DLD1 (cell line): ENCODE data around the gene KIAA1755.

Experiments used
- in situ Hi-C: cut with HindIII; loops from 2 replicates; pipeline ENCODE4 v1.10.0; 2017; ENCODE audit warnings: low sequenced_read_pairs

KIAA1755 gene

DNA sequence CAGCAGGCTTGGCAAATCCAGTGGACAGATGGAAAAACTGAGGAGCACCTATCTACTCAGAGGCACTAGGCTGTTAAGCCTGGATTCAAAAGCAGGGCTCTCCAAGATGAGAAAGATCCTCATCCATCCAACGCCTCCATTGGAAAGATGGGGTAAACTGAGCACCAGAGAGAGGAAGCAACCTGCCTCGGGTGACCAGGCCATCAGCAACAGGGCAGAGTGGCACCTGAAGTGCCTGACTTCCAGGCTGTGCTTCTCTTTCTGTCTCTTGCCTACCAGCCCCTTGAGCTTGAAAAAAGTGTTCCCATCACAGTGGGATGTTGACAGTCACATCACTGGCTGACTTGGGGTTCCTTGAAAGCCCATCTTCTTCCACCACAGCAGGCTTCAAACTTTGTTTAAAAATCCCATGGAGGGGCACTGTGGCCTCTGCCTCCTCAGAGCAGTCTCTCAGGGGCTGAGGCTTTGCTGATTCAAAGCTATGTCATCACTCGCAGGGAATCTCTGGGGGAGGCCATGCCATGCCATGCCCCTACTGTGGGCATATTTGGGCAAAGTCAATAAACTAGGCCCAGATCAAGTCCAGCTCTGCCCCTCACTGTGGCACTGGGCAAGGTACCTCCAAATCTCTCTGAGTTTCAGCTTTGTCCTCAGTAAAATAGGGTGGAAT lies 50.7 kb downstream of the KIAA1755 start:
- in situ Hi-C loops, result no loop called here

DNA sequence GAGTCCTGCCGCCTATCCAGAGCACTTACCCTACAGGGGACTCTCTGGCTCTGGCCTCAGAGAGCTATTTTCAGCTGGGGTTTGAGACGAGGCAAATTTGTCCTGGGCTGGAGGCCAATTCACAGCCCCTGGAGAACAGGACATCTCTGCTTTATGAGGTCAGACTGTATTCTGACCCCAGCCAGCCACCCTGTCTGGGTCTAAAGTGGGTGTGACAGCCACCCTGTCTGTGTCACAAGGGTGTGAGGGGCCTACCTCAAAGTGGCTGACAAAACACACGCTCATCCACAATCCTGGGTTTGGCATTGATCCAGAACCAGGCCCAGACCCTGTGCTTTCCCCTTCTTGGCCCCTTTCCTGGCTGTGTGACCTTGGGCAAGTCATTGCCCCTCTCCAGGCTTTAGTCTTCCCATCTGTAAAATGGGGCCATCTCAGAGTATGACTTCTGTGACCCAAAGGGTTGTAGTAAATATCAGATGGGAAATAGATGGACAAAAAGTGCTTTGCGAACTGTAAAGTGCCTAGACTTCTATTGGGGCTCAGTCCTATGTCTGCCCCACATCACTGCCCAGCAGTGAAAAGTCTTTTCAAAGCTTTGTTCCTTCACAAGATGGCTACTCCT lies 51.4 kb downstream of the KIAA1755 start:
- in situ Hi-C loops, result no loop called here

DNA sequence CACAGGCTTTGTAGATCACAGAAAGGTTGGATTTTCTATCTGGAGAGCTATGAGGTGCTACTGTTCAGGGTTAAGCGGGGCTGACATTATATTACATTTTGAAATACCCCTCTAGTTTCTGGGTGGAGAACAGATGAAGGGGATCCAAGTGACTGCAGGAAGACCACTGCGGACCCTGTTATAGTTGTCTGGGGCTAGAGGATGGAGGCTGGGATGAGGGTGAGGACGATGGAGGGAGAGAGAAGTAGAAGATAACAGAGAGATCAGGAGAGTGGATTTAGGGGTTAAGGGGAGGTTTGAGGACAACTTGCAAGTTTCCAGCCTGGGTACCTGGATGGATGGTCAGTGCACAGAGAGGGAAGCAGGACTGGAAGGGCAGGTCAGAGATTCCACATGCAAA lies 52.0 kb downstream of the KIAA1755 start:
- in situ Hi-C loops, result no loop called here

DNA sequence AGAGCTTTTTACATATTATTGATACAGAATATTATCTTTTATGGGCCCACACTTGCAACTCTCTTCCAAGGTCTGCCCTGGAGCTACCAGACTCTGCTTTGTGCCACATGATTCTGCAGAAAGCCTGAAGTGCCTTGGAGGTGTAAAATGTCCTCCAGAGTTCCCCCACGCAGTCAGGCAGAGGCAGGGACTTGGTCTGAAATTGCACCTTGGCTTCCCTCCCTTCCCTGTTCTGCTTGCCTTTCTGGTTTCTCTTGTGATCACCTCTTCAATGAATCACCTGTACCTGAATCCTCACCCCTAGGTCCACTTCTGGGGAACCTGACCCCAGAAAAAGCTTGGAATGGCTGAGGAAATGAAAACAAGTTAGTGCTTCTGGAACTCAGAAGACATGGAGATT lies 52.4 kb downstream of the KIAA1755 start:
- in situ Hi-C loops, result no loop called here

DNA sequence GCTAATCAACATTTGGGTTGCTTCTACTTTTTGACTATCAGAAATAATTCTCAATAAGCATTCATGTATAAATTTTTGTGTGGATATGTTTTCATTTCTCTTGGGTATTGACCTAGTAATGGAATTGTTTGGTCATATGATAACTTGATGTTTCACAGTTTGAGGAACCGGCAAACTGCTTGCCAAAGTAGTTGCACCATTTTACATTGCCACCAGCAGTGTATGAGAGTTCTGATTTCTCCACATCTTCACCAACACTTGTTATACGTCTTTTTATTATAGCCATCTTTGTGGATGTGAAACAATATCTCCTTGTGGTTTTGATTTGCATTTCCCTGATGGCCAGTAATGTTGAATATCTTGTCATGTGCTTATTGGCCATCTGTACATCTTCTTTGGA lies 52.9 kb downstream of the KIAA1755 start:
- in situ Hi-C loops, result no loop called here

DNA sequence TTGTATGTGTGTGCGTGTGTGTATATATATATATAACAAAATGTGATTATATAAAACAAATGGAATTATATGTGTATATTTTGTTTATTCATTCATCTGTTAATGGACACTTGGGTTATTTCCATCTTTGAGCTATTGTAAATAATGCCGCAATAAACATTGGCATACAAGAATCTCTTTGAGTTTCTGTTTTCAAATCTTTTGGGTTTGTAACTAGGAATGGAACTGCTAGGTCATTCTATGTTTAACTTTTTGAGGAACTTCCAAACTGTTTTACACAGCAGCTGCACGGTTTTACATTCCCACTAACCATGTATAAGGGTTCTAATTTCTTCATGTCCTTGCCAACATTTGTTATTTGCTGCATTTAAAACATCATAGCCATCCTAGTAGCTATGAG lies 55.5 kb downstream of the KIAA1755 start:
- in situ Hi-C loops, result no loop called here

DNA sequence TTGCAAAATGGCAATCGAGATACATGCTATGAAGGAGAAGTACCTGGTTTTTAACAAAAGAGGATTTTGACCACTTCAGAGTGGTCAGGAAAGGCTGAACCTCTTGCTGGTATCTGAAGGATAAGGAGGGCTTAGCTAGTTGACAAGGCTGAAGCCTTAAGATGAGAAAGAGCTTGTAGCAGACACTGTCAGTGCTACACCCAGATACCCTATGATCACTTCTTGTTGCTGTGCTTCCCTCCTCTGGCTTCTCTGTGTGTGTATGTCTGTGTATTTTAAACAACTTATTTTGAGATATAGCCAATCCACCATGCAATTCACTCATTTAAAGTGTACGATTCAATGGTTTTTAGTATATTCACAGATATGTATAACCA lies 56.6 kb downstream of the KIAA1755 start:
- in situ Hi-C loops, result no loop called here

DNA sequence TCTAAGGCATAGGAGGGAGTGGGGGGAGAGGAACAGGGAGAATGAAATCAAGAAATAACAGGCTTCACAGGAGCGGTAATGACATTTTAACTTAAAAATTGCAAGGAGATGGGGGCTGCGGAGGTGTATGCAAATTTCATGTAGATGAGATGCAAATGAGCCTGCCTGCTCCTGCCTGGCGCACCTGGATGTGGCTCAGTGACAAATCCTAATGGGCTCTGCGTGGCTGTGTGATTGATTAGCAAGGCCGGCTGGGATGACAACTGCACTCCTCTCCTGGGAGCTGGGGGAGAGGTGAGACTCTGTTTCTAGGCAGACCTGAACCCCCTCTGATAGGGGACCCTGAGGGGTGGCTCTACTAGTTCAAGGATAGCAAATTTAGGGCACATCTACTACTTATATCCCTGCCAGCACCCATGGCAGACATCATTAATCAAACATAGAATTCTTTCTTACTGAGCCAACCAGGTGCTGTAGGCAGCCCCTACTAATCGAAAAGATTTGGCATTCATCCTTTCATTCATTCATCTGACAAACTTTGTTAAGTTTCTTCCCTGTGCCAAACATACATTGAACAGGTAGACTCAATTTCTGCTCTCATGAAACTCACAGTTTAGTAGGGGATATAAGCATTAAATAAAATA lies 57.1 kb downstream of the KIAA1755 start:
- in situ Hi-C loops, result no loop called here

DNA sequence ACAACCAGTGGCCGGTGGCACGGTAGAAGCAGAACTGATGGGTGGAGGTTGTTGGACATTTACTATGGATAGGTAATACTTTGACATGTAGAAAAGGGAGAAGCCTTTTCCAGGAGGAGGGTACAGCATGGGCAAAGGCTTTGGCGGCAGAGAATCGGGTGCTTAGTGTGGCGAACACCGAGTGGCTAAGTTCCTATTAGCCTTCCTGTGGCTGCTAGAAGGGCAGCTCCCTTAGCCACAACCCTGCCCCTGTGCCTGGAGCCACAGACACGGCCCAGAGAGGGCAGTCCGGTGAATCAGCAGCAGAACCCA lies 57.6 kb downstream of the KIAA1755 start:
- in situ Hi-C loops, result no loop called here

DNA sequence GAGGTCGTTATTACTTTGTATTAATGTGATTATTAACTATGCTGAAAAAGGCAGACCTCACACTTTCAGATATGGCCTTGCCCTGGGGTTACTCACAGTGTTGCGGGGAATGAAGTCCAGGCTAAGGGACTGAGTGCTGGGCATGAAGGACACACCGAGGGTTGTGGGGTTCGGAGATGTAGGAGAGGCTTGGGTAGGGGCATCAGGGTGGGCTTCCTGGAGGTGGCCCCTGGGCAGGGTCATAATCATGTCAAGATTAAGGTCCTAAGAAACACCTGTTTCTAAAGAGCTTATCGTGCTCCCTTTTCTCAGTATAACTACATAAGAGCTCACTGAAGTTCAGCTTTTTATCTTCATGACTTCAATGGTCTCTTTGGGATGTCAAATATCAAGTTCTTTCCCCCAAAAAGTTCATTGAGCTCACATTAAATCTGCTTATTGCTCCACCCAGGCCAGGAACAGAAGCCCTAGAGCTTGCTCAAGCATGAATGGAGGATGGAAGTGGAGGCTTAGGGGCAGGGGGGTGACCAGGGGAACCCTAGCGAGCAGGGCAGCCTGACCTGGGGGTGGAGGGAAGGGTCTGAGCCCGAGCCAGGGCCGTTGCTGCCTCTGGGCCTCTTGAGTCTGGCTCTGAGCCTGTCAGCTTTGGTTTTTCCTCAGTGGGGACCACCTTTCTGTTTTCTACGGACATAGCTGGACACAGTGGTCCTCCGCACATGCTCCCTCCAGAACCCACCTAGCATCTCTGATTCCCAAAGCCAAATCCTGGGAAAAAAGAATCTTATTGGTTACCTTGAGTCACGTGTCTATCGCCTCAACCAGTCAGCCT lies 58.2 kb downstream of the KIAA1755 start:
- in situ Hi-C loops, result no loop called here

DNA sequence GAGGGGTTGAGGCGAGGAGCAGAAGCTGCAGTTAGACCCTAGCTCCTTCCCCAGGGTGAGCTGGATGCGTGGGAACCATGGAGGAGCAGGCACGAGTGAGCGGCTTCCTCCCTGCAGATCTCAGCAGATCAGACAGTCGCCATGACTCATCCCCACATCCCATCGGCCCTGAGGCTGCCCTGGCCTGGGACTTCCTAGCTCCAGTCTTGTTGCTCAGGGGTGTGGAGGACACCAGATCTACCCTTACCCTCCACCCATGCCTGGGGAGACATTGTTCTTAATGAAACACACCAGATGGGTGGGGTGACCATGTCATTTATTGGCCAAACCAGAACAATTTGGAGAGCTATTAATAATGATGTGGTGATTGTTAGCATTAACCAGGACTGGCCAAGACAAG lies 59.2 kb downstream of the KIAA1755 start:
- in situ Hi-C loops, result no loop called here

DNA sequence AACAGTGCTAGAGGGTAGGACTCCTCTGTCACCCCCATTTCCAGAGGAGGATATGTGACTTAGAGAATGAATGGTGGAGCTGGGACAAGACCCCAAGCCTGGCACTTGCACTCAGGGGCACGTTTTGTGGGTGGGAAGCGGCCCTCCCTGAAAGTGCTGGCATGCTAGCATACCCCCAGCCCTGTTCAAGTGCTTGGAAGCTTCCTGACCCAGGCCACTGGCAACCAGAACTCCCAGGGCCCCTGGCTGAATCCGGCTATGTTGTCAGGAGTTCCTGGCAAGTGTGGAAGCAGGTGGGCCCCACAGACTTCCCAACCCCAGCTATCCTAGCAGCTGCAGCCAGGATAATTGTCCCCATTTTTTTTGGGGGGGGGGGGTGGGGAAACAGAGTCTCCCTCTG lies 59.9 kb downstream of the KIAA1755 start:
- in situ Hi-C loops, result no loop called here

DNA sequence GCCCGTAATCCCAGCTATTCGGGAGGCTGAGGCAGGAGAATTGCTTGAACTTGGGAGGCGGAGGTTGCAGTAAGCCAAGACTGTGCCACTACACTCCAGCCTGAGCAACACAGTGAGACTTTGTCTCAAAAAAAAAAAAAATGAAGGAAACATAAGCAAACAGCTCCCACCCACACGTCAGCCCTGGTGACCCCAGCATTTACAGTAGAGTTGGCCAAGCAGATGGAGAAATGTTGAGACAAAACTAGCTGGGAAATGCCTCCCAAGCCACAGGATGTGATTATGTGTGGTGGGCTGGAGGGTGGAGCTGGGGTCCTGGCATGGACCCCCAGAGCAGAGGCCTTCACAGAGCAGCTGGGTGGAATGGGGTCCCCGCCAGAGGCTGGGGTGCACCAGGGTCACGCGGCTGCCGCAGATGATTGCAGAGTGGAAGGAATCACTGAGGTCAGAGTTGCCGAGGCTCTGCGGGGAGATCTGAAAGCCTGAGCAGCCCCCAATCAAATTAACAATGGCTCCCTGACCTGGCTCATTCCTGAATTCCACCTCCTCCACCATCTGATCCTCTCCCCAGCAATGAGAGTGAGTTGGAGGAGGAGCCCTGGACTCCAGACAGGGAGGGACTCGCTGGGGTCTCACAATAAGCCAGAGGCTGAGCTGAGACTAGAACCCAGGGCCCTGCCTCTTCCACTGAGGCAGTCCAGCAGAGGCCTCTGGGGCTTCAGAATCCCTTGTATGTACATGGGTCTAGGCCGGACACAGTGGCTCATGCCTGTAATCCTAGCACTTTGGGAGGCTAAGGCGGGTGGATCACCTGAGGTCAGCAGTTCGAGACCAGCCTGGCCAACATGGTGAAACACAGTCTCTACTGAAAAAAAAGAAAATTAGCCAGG lies 60.8 kb downstream of the KIAA1755 start:
- in situ Hi-C loops, result no loop called here

DNA sequence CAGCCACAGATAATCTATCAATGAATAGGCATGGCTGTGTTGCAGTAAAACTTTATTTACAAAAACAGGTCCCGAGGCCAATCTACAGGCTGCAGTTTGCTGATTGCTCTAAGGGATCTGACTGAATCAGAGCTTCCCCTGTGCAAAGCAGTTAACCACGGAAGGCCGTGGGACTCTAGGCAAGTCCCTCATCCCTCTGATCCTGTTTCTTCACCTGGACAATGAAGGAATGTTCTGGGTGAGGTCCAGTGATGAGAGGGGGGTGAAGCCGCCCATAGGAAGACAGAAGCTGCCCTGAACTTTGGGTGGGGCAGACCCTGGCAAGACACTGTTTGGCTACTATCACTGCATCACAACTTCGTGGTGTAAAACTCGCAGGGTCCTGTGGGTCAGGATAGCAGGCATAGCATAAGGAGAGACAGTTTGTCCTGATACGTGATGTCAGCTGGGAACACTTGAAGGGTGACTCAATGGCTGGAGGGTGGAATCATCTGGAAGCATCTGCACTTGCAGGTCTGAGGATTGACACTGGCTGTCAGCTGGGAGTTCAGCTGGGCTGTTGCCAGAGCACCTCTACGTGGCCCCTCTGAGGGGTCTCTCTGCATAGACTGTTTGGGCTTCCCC lies 62.2 kb downstream of the KIAA1755 start:
- in situ Hi-C loops, result no loop called here

DNA sequence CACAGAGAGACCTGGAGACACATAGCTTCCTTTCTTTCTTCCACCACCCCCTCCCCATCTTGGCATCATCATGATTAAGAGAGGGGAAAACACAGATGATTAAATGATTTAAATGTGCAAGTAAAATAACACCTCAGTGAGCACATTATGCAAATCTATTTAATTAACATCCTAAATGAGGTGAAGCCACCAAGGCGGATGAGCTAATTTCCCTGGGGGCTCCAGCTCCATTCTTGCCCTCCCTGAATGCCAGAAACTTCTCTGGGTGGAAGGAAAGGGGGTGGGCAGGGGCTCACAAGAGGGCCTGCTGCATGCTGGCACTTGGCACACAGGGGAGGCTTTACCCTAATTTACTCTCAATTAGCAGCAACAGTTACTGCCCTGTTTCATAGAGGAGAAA lies 62.9 kb downstream of the KIAA1755 start:
- in situ Hi-C loops, result no loop called here

DNA sequence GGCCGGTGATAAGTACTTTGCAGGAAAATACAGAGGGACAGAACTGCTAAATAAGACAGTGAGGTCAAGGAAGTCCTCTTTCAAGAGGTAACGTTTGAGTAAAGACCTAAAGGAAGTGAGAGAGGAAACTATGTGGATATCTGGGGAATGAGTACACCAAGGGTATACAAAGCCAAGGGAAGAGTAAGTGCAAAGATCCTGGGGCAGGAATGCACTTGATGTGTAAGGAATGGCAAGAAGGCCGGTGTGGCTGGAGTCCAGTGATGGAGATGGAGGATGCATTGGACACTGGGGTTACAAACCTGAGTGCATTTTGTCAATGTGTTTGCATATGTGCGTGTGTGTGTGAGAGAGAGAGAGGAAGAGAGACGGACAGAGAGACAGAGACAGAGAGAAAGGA lies 63.3 kb downstream of the KIAA1755 start:
- in situ Hi-C loops, result no loop called here

DNA sequence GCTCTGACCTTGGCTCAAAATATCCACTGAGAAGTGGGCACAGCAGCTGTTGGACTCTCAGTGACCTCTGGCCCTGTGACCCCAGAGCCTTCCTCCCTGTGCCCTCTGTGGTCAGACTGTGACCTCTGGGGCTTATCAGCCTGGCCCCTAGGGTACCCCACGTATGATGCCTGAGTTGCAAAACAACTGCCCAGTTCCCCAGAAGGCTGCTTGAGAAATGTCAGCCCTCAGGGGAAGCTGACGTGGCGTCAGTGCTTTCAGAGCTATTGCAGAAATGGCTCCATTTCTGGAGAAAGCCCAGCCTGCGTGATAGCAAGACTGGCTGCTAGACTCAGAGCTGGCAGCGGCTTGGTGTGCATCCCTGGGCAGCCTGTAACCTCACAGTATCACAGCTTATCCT lies 63.9 kb downstream of the KIAA1755 start:
- in situ Hi-C loops, result no loop called here

DNA sequence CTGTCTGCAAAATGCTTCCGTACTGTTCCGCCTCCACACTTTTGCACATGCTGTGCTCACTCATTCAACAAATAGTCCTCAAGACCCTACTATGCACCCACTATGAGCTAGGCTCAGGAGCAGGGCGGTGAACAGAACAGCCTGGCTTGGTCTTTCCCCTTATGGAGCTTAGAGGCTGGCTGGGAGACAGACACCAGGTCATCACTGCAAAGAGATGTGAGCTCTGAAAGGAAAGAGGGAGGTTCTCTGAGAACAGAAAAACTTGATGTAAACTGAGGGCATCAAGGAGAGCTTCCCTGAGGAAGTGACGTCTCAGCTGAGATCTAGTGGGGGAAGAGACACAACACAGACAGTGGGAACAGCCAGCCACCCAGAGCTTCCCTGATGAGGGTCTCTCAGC lies 64.5 kb downstream of the KIAA1755 start:
- in situ Hi-C loops, result no loop called here

DNA sequence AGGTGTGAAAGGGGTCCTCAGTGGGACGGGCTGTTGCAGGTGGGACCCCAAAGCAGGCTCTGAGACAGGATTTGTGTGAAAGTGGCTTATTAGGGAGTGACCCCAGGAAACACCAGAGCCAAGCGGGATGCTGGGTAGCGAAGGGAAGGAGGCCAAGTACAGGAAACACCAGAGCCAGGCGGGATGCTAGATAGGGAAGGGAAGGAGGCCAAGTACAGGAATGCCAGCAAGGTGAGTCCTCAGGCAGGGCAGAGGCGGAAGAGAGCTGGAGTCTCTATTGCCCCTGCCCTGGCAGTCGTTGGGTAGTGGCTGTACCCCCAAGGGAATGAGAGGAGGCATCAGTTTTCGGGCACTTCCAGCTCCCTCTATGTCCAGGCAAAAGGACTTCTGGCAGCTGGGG lies 65.0 kb downstream of the KIAA1755 start:
- in situ Hi-C loops, result no loop called here

DNA sequence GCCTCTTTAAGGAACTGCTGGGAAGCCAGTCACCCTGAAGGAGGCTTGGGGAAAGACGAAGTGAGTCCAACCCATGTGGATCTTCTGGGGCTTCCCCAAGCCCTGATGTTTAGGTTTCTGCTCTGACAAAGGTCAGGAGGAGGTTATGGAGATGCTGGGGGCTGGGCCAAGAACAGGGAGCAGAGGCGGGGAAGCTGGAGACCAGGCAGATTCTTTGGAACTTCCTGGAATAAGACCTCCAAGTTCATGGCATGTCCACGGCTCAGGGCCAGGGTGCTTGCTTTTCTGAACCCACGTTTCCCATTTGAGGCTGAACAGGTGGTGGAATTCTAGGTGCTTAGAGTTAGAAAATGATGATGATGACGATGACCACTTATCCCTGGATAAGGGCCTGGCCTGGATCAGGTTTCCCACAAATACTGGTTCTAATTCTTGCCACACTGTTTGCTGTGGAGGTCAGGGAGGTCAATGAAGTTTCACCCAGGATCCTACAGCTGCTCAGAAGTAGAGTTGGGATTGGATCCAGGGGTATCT lies 65.5 kb downstream of the KIAA1755 start:
- in situ Hi-C loops, result loop anchor here (5.0 kb wide), 1 partner anchor 67 kb away; the partner anchor contains the start of gene KIAA1755
